OCI-LY7 (cell line): ENCODE measurements around the gene RAP2B. TPM values are rescaled to one million over a fixed set of nuclear protein-coding genes. Genes with fewer than 3 reads are reported as not detected.

ENCODE experiments used
- BruUV-seq: library from RNA; stranded (reverse); fragments of 400-500 nt; replicated peaks from 2 replicates; lab custom pipeline; 2021; lab: Mats Ljungman, UMichigan
- CTCF ChIA-PET: fragments of 300-600 bp; sonication (Branson Sonifier 250); formaldehyde crosslinking; loops from one replicate; lab custom pipeline; 2022; ENCODE audit warnings: antibody characterized with exemption; ENCODE audit not compliant: unreplicated experiment; lab: Charles Lee
- POLR2A ChIA-PET: fragments of 300-600 bp; sonication (Branson Sonifier 250); formaldehyde crosslinking; loops from one replicate; lab custom pipeline; 2022; ENCODE audit warnings: antibody characterized with exemption; lab: Charles Lee
- DNase-seq: peaks from one replicate; pipeline ENCODE4 v3.0.0-alpha.2; 2015; ENCODE audit warnings: low spot score
- H2AFZ ChIP-seq: fragments of 200-600 bp; sonication (generic), shearing (Covaris generic); 2 replicates; pipeline ENCODE4 v1.6.1; 2014; ENCODE audit warnings: mild to moderate bottlenecking, antibody characterized with exemption, low read length, moderate library complexity
- H3K27ac ChIP-seq: fragments of 200-600 bp; sonication (generic); 2 replicates; pipeline ENCODE4 v1.5.1; 2014; ENCODE audit warnings: mixed run types, low read depth, mild to moderate bottlenecking, moderate library complexity, low read length, inconsistent platforms; ENCODE audit not compliant: poor library complexity, severe bottlenecking
- H3K36me3 ChIP-seq: fragments of 200-600 bp; sonication (generic); 2 replicates; pipeline ENCODE4 v1.6.1; 2014; ENCODE audit warnings: mild to moderate bottlenecking, antibody characterized with exemption, low read length, moderate library complexity, mixed read lengths; ENCODE audit not compliant: insufficient read depth
- H3K4me1 ChIP-seq: fragments of 200-600 bp; sonication (generic); 2 replicates; pipeline ENCODE4 v1.5.1; 2014; ENCODE audit warnings: mild to moderate bottlenecking, low read length; ENCODE audit not compliant: insufficient read depth, poor library complexity, severe bottlenecking
- H3K4me2 ChIP-seq: fragments of 200-600 bp; sonication (generic); 2 replicates; pipeline ENCODE4 v1.6.1; 2014; ENCODE audit warnings: mild to moderate bottlenecking, low read length
- H3K4me3 ChIP-seq: fragments of 200-600 bp; sonication (generic); 2 replicates; pipeline ENCODE4 v1.5.1; 2014; ENCODE audit warnings: mild to moderate bottlenecking, low read depth, low read length; ENCODE audit not compliant: poor library complexity, severe bottlenecking
- H3K79me2 ChIP-seq: fragments of 200-600 bp; sonication (generic); 2 replicates; pipeline ENCODE4 v1.6.1; 2016; ENCODE audit warnings: low read depth, mild to moderate bottlenecking, low read length, moderate library complexity, mixed read lengths; ENCODE audit not compliant: insufficient read depth
- H3K9me2 ChIP-seq: fragments of 200-600 bp; sonication (generic); 2 replicates; pipeline ENCODE4 v1.6.1; 2016; ENCODE audit warnings: mild to moderate bottlenecking, low read length, mixed read lengths; ENCODE audit not compliant: insufficient read depth
- H3K9me3 ChIP-seq: fragments of 200-600 bp; sonication (generic); 2 replicates; pipeline ENCODE4 v1.6.1; 2014; ENCODE audit warnings: mild to moderate bottlenecking, mixed run types, low read length, mixed read lengths
- H4K20me1 ChIP-seq: fragments of 200-600 bp; sonication (generic); 2 replicates; pipeline ENCODE4 v1.6.1; 2014; ENCODE audit warnings: mild to moderate bottlenecking, antibody characterized with exemption, low read length, moderate library complexity, mixed read lengths; ENCODE audit not compliant: insufficient read depth
- EZH2phosphoT487 ChIP-seq: fragments of 200-600 bp; sonication (generic); IDR thresholded peaks from 2 replicates; pipeline ENCODE4 v1.6.1; 2018; ENCODE audit warnings: low read depth, borderline replicate concordance, mild to moderate bottlenecking, mixed run types, antibody characterized with exemption, low read length, moderate library complexity, mixed read lengths
- intact Hi-C: fragments of 100-400 bp; cut with micrococcal nuclease; formaldehyde crosslinking; loops from one replicate; pipeline ENCODE4 v1.10.0; 2022; ENCODE audit not compliant: unreplicated experiment
- total RNA-seq, 2 experiments: library from RNA; depleted of rRNA in 1 of 2; stranded (reverse); fragments of >200 nt in 1 of 2; shearing (Covaris generic) in 1 of 2; gene quantifications; 2 replicates each; pipeline ENCODE4 v1.2.3, GENCODE V29; 2014 to 2022
- TF ChIP-seq, protein P1 (sequence below): fragments of 200-600 bp; sonication (generic); conservative IDR thresholded peaks from 2 replicates; pipeline ENCODE4 v1.5.1; 2014; ENCODE audit warnings: mild to moderate bottlenecking, antibody characterized with exemption, low read length, moderate library complexity, mixed read lengths

Gene RAP2B
- total RNA-seq, 2 experiments from 2014 or later, result 11.3 to 15.1 TPM

DNA sequence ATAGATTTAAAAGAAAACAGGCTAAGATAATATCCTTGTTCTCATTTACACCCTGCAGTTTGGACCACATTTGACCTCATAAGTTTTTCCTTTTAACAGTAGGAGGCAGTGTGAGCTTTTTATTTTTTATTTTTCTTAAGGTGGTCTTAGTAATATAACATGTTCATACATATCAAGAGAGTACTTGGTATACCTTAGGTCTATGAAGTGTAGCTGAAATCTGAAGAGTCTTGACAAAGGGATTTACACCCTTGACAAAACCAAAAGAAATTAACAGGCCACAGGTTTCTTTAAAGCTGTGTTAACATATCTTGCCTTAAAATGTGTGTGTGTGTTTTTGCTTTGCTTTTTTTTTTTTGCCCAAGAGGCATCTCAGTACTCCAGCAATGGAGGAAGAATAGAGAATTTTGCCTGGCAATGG, 3.2 kb downstream of the RAP2B start:
- H3K9me3 ChIP-seq, result no peaks in the 10 kb centered on the region
- POLR2A ChIA-PET, result interaction anchor here (1.4 kb wide), 1 partner anchor 35 kb away, joined by 3 read pairs; no protein-coding TSS in a partner anchor
- H3K4me3 ChIP-seq, result peak overlapping the region; percentile 87
- H4K20me1 ChIP-seq, result peaks cover 37% of the 10 kb centered on the region
- BruUV-seq, result no TSS peak
- peaks cover 24% of the 10 kb centered on the region for H3K36me3 ChIP-seq
- CTCF ChIA-PET, result no interaction called here
- H3K4me2 ChIP-seq, result peak overlapping the region; percentile 81
- H3K79me2 ChIP-seq, result peaks cover 52% of the 10 kb centered on the region
- H3K9me2 ChIP-seq, result no peaks in the 10 kb centered on the region
- no peak overlapping the region for H3K27ac ChIP-seq
- no peak overlapping the region for H2AFZ ChIP-seq
- peaks cover 28% of the 10 kb centered on the region for H3K4me1 ChIP-seq
- peak; percentile 26 for DNase-seq
- intact Hi-C loops, result no loop called here
- TF ChIP-seq, protein P1, sequence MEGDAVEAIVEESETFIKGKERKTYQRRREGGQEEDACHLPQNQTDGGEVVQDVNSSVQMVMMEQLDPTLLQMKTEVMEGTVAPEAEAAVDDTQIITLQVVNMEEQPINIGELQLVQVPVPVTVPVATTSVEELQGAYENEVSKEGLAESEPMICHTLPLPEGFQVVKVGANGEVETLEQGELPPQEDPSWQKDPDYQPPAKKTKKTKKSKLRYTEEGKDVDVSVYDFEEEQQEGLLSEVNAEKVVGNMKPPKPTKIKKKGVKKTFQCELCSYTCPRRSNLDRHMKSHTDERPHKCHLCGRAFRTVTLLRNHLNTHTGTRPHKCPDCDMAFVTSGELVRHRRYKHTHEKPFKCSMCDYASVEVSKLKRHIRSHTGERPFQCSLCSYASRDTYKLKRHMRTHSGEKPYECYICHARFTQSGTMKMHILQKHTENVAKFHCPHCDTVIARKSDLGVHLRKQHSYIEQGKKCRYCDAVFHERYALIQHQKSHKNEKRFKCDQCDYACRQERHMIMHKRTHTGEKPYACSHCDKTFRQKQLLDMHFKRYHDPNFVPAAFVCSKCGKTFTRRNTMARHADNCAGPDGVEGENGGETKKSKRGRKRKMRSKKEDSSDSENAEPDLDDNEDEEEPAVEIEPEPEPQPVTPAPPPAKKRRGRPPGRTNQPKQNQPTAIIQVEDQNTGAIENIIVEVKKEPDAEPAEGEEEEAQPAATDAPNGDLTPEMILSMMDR, result peak; percentile 74
- no peak for TF ChIP-seq EZH2phosphoT487

DNA sequence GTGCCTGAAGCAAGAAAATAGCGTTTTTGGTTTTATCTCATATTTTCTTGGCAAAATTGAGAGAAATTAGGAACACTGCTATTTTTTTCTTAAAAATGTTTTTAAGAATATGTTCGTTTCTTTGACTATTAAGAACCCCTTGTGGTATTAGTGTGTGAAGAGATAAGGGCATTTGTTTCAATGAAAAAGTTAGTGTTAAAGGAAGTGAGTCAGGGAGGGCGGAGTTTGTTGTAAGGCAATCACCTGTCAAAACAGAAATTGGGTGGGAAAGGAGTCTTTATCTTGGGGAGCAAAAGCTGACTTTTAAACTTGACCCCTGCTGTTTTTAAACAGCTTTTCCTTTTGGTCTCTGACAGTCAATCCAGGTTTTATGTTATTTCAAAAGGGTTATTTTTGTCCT, 4.2 kb downstream of the RAP2B start:
- TF ChIP-seq, protein P1, result no peak
- TF ChIP-seq EZH2phosphoT487, result no peak
- peaks cover 52% of the 10 kb centered on the region for H3K79me2 ChIP-seq
- ChIA-PET CTCF (no interaction called here), POLR2A (interaction anchor here (1.0 to 1.3 kb wide), 2 partner anchors 10 to 24 kb away, joined by 3 to 5 read pairs; no protein-coding TSS in a partner anchor)
- H3K9me3 ChIP-seq, result no peaks in the 10 kb centered on the region
- DNase-seq, result no peak
- H3K4me1 ChIP-seq, result peaks cover 27% of the 10 kb centered on the region
- no peak overlapping the region for H3K27ac ChIP-seq
- H3K36me3 ChIP-seq, result peaks cover 24% of the 10 kb centered on the region
- H3K4me3 ChIP-seq, result peak overlapping the region; percentile 87
- BruUV-seq, result no TSS peak
- H2AFZ ChIP-seq, result no peak overlapping the region
- no peaks in the 10 kb centered on the region for H3K9me2 ChIP-seq
- H4K20me1 ChIP-seq, result peaks cover 37% of the 10 kb centered on the region
- intact Hi-C loops, result no loop called here
- H3K4me2 ChIP-seq, result peak overlapping the region; percentile 81

DNA sequence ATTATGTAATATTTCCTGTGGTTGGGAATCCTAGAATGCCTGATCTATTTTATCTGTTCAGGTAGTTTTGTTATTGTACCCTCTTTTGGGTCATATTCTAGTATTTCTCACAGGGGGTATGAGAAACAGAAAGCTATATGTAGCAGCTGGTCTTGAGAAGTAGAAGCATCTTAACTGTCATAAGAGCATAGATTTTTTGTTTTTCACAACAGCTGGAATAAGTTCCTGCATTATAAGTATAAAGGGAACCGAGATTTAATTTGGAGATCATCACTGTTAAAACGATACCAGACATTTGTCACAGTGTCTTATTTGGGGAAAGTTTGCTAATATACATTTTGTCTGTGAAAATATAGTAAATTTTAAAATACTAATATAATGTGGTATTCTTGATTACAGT, 4.8 kb downstream of the RAP2B start:
- Histone ChIP-seq H2AFZ (no peak overlapping the region), H3K27ac (no peak overlapping the region), H3K9me3 (no peaks in the 10 kb centered on the region), H3K79me2 (peaks cover 52% of the 10 kb centered on the region), H4K20me1 (peaks cover 37% of the 10 kb centered on the region), H3K4me1 (peaks cover 27% of the 10 kb centered on the region), H3K9me2 (no peaks in the 10 kb centered on the region), H3K4me3 (no peak overlapping the region), H3K4me2 (peak overlapping the region; percentile 81; the same call in 1 of the 2 replicates), H3K36me3 (peaks cover 24% of the 10 kb centered on the region)
- ChIA-PET CTCF (no interaction called here), POLR2A (interaction anchor here (0.6 to 2.1 kb wide), 6 partner anchors 10 to 909 kb away, joined by 3 to 8 read pairs (median 3); no protein-coding TSS in a partner anchor)
- DNase-seq, result no peak
- intact Hi-C loops, result no loop called here
- no peak for TF ChIP-seq EZH2phosphoT487
- BruUV-seq, result no TSS peak
